ENCODE data around the gene SPOCK1.

DNA sequence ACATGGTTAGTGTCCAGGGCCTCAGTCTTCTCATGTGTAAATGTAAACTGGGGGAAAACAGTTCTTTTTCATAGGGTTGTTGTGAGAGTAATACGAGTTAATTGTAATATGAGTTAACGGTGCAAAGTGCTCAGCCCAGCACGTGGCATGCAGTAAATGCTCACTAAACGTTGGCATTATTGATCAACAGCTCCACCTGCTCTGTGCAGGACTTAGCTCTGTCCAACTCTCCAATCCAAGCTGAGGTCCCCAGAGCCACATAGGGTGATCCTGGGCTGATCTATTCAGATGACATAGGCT is 28.3 kb downstream of the SPOCK1 start:
- no peak for TF ChIP-seq BHLHE40 (IDR thresholded peaks at IDR 0.05; ENCODE audit: borderline replicate concordance)
- no peak for TF ChIP-seq SUZ12 (IDR thresholded peaks at IDR 0.05)
- TF ChIP-seq TARDBP (IDR thresholded peaks at IDR 0.05), result no peak
- no peak for TF ChIP-seq ELF4 (IDR thresholded peaks at IDR 0.05)
- TF ChIP-seq LEF1 (IDR thresholded peaks at IDR 0.05; ENCODE audit: borderline replicate concordance), result no peak
- TF ChIP-seq FOXK2 (IDR thresholded peaks at IDR 0.05), result no peak
- TF ChIP-seq ZNF384 (IDR thresholded peaks at IDR 0.05), result no peak

Data from HEK293T (cell line).